ENCODE data around the gene MITF. TPM values are rescaled to one million over a fixed set of nuclear protein-coding genes. Genes with fewer than 3 reads are reported as not detected.
A peak's percentile ranks its signal among the peaks of the same experiment; 100 is the strongest.

The MITF gene
- total and polyA plus RNA-seq, 2 of the 4 experiments (the other 2 are of a cell fraction), result 6.5 to 16.7 TPM

DNA sequence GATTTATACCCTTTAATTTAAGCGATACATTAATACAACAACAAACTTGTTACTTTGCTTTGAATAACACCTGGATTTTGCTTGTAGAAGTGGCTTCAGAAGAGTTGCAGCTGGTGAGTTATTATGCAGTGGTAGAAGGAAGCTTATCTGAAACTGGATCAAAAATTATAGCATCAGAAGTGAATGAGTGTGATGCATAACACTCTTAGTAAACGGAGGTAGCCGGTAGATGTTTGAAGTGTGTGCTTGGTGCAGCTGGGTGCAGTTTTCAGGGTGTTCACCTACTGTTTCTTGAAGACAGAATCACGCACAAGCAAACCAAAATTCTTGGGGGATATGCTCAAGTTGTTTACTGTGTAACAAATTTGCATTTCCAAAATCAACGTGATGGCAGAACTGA, 103.1 kb downstream of the MITF start:
- H3K14ac ChIP-seq (replicated peaks; ENCODE audit: low read depth, low read length), result no peak overlapping the region
- H3K9me3 ChIP-seq (ENCODE audit: control insufficient read depth, insufficient read depth, low read length), result no peaks in the 10 kb centered on the region
- H3K9me1 ChIP-seq (ENCODE audit: insufficient read depth, low read length), result peaks cover 2% of the 10 kb centered on the region; the same call in 1 of the 2 replicates
- H2BK5ac ChIP-seq (ENCODE audit: low read depth, low read length, poor library complexity, severe bottlenecking), result no peak overlapping the region
- H2AK9ac ChIP-seq (replicated peaks; ENCODE audit: low read depth, low read length, poor library complexity), result no peak overlapping the region
- dilution Hi-C loops (cut with HindIII; ENCODE audit: low sequenced_read_pairs, unreplicated experiment), result no loop called here
- H3K23ac ChIP-seq (ENCODE audit: low read depth, low read length), result no peak overlapping the region
- no peak overlapping the region for H3K56ac ChIP-seq (ENCODE audit: extremely low read depth, insufficient read depth, low read length)
- 0 out of 2 replicates have a peak overlapping the region, but pooled peaks have one; percentile 18 for H4K91ac ChIP-seq (ENCODE audit: insufficient read depth, low read depth, low read length)
- BruUV-seq (replicated peaks), result no TSS peak
- intact Hi-C loops (cut with micrococcal nuclease), result no loop called here
- H3K4ac ChIP-seq (ENCODE audit: low read depth, low read length), result no peak overlapping the region
- H2BK20ac ChIP-seq (ENCODE audit: low read depth, low read length), result no peak overlapping the region
- H3K79me1 ChIP-seq (ENCODE audit: low read depth in 1 of 2, low read length in 2 of 2), result peaks cover 23 to 24% of the 10 kb centered on the region in 2 experiments; a peak in 3 of 4 replicates
- H2BK120ac ChIP-seq (ENCODE audit: low read depth, low read length), result no peak overlapping the region
- POLR2A ChIA-PET (ENCODE audit: unreplicated experiment), result no interaction called here
- DNase-seq, result no peak
- peaks cover 10% of the 10 kb centered on the region for H3K4me1 ChIP-seq (ENCODE audit: control insufficient read depth, insufficient read depth, low read length)
- H3K18ac ChIP-seq (ENCODE audit: low read depth, low read length), result peak overlapping the region; percentile 21; the same call in 1 of the 2 replicates
- no peak overlapping the region for H3K9ac ChIP-seq (ENCODE audit: low read depth, low read length)
- H2BK15ac ChIP-seq (ENCODE audit: low read depth, low read length), result no peak overlapping the region
- no peak overlapping the region for H4K8ac ChIP-seq (ENCODE audit: low read depth in 2 of 2, low read length in 2 of 2)
- WGBS, 2 experiments (ENCODE audit: extremely low coverage in 2 of 2, insufficient read length in 1 of 2), result 100% methylated on average over 1 of the region's 5 CpGs; no CpG with 5 or more reads in 1 of the 2 experiments
- H3K27ac ChIP-seq (ENCODE audit: insufficient read depth, low read length), result no peak overlapping the region
- H2AFZ ChIP-seq (replicated peaks; ENCODE audit: low read length, poor library complexity), result no peak overlapping the region
- in situ Hi-C loops (cut with MboI; ENCODE audit: low sequenced_read_pairs), result no loop called here
- no peak for ATAC-seq (ENCODE audit: low read depth)
- no peaks in the 10 kb centered on the region for H3K27me3 ChIP-seq (ENCODE audit: control insufficient read depth, insufficient read depth, low read length)
- CTCF ChIA-PET, result interaction anchor here (0.8 kb wide), 1 partner anchor 24 kb away, joined by 3 read pairs; no protein-coding TSS in a partner anchor
- H3K4me3 ChIP-seq (ENCODE audit: insufficient read depth, low read depth, low read length), result no peak overlapping the region
- peak overlapping the region; percentile 52 for H4K5ac ChIP-seq (ENCODE audit: low read depth, low read length)
- no peak overlapping the region for H3K4me2 ChIP-seq (ENCODE audit: low read depth, low read length)
- no peak overlapping the region for H2AK5ac ChIP-seq (ENCODE audit: low read depth, low read length)
- no peaks in the 10 kb centered on the region for H4K20me1 ChIP-seq (ENCODE audit: insufficient read depth, low read length)
- H3K36me3 ChIP-seq (ENCODE audit: control insufficient read depth, insufficient read depth, low read length), result no peaks in the 10 kb centered on the region
- TF ChIP-seq, protein P1, sequence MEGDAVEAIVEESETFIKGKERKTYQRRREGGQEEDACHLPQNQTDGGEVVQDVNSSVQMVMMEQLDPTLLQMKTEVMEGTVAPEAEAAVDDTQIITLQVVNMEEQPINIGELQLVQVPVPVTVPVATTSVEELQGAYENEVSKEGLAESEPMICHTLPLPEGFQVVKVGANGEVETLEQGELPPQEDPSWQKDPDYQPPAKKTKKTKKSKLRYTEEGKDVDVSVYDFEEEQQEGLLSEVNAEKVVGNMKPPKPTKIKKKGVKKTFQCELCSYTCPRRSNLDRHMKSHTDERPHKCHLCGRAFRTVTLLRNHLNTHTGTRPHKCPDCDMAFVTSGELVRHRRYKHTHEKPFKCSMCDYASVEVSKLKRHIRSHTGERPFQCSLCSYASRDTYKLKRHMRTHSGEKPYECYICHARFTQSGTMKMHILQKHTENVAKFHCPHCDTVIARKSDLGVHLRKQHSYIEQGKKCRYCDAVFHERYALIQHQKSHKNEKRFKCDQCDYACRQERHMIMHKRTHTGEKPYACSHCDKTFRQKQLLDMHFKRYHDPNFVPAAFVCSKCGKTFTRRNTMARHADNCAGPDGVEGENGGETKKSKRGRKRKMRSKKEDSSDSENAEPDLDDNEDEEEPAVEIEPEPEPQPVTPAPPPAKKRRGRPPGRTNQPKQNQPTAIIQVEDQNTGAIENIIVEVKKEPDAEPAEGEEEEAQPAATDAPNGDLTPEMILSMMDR (conservative IDR thresholded peaks at IDR 0.05; ENCODE audit: low read depth, low read length), result no peak
- no peak for TF ChIP-seq MAZ (IDR thresholded peaks at IDR 0.05; ENCODE audit: borderline replicate concordance, low read depth, low read length)
- TF ChIP-seq, protein P2, sequence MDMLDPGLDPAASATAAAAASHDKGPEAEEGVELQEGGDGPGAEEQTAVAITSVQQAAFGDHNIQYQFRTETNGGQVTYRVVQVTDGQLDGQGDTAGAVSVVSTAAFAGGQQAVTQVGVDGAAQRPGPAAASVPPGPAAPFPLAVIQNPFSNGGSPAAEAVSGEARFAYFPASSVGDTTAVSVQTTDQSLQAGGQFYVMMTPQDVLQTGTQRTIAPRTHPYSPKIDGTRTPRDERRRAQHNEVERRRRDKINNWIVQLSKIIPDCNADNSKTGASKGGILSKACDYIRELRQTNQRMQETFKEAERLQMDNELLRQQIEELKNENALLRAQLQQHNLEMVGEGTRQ (IDR thresholded peaks at IDR 0.05; ENCODE audit: low read depth, low read length), result no peak
- no peak for TF ChIP-seq MAFK (IDR thresholded peaks at IDR 0.05; ENCODE audit: low read depth, low read length)
- TF ChIP-seq MXI1 (IDR thresholded peaks at IDR 0.05; ENCODE audit: borderline replicate concordance, low read depth, low read length), result no peak

Data from IMR-90 (cell line).